GM23338 (cell line): ENCODE results near the gene CNGA1.

ENCODE experiments used
- CTCF ChIP-seq, 2 experiments: fragments of 200-600 bp in 1 of 2; sonication (generic) in 1 of 2; conservative IDR thresholded peaks; 2 replicates each; pipeline versions ENCODE4 v1.5.1 to v1.6.1; 2016 to 2017; ENCODE audit warnings: antibody characterized with exemption in 2 of 2, low read depth in 2 of 2, mild to moderate bottlenecking in 2 of 2, moderate library complexity in 1 of 2
- EZH2 ChIP-seq: fragments of 200-600 bp; sonication (generic); IDR thresholded peaks from one replicate; pipeline ENCODE4 v1.8.0; 2017; ENCODE audit warnings: antibody characterized with exemption, mild to moderate bottlenecking, low read depth; ENCODE audit not compliant: unreplicated experiment
- JUNB ChIP-seq: IDR thresholded peaks from one replicate; pipeline ENCODE4 v1.6.1; 2016; ENCODE audit warnings: antibody characterized with exemption; ENCODE audit not compliant: unreplicated experiment
- POLR2AphosphoS5 ChIP-seq: IDR thresholded peaks from 2 replicates; pipeline ENCODE4 v1.6.1; 2016; ENCODE audit warnings: antibody characterized with exemption, low read depth
- TF ChIP-seq, protein P1 (sequence below): IDR thresholded peaks from one replicate; pipeline ENCODE4 v1.6.1; 2018; ENCODE audit warnings: antibody characterized with exemption; ENCODE audit not compliant: unreplicated experiment

DNA sequence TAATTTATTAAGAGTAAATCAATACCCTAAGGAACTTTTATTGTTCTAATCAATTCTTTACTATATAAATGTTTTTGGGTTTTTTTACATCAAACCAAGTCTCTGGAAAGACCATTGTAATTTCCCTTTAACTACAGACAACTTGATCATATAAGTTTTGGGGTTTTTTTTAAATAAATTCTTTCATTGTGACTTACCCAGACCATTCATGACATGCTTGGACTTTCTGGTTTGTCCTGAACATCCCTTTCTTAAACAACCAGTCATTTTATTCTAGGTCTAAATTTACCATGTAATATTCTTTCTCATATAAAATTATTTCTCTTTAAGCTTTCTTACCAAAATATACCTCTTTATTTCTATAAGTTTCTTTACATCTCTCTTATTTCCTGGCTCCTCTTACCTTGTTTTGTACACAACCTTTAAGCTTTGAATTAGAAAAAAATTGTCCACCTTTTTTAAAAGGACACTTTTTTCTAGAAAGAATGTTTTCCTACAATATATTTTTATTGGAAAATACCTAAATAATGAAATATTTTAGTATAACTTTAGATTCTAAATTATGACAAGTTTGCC lies 8.4 kb downstream of the CNGA1 start:
- no peak for TF ChIP-seq POLR2AphosphoS5
- no peak for TF ChIP-seq JUNB
- no peak for TF ChIP-seq CTCF (conservative IDR thresholded peaks at IDR 0.05; ENCODE audit: low read depth in 2 of 2)
- TF ChIP-seq, protein P1, sequence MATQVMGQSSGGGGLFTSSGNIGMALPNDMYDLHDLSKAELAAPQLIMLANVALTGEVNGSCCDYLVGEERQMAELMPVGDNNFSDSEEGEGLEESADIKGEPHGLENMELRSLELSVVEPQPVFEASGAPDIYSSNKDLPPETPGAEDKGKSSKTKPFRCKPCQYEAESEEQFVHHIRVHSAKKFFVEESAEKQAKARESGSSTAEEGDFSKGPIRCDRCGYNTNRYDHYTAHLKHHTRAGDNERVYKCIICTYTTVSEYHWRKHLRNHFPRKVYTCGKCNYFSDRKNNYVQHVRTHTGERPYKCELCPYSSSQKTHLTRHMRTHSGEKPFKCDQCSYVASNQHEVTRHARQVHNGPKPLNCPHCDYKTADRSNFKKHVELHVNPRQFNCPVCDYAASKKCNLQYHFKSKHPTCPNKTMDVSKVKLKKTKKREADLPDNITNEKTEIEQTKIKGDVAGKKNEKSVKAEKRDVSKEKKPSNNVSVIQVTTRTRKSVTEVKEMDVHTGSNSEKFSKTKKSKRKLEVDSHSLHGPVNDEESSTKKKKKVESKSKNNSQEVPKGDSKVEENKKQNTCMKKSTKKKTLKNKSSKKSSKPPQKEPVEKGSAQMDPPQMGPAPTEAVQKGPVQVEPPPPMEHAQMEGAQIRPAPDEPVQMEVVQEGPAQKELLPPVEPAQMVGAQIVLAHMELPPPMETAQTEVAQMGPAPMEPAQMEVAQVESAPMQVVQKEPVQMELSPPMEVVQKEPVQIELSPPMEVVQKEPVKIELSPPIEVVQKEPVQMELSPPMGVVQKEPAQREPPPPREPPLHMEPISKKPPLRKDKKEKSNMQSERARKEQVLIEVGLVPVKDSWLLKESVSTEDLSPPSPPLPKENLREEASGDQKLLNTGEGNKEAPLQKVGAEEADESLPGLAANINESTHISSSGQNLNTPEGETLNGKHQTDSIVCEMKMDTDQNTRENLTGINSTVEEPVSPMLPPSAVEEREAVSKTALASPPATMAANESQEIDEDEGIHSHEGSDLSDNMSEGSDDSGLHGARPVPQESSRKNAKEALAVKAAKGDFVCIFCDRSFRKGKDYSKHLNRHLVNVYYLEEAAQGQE: no peak
- no peak for TF ChIP-seq EZH2
